HFFc6 (cell line): Measurements from ENCODE around the gene TRPC4AP. TPM values are rescaled to one million over a fixed set of nuclear protein-coding genes. Genes with fewer than 3 reads are reported as not detected.
"Not testable (repeated sequence)": the region's sequence is repeated elsewhere in the genome, so short reads cannot be mapped to it uniquely, and the experiment has no call there.

ENCODE experiments used
- DNase-seq: peaks from one replicate; pipeline ENCODE4 v3.0.0-alpha.2; 2018
- H3K27ac Mint-ChIP-seq: 2 replicates; pipeline ENCODE4 v1.8.0; 2020; ENCODE audit warnings: mild to moderate bottlenecking, mixed read lengths
- H3K27me3 Mint-ChIP-seq: 2 replicates; pipeline ENCODE4 v1.8.0; 2021; ENCODE audit warnings: mild to moderate bottlenecking, moderate library complexity, mixed read lengths; ENCODE audit not compliant: insufficient read depth
- H3K36me3 Mint-ChIP-seq: 2 replicates; pipeline ENCODE4 v1.8.0; 2021; ENCODE audit warnings: low read depth, mixed read lengths
- H3K4me1 Mint-ChIP-seq: 2 replicates; pipeline ENCODE4 v1.8.0; 2020; ENCODE audit warnings: low read depth, mixed read lengths
- H3K4me3 Mint-ChIP-seq: 2 replicates; pipeline ENCODE4 v1.8.0; 2020; ENCODE audit warnings: mild to moderate bottlenecking, moderate library complexity, mixed read lengths
- H3K9me3 Mint-ChIP-seq: 2 replicates; pipeline ENCODE4 v1.8.0; 2020; ENCODE audit warnings: mild to moderate bottlenecking, mixed read lengths
- total RNA-seq, 6 experiments: library from RNA; stranded (reverse); fragmentation: NEBNext Ultra II Directional; extraction: Animal tissue kit (Norgen Biotek cat#: 25700); gene quantifications; 2 replicates in 1 of 6; 3 replicates in 5 of 6; pipeline ENCODE4 v1.2.3, GENCODE V29; 2021
- TF ChIP-seq, protein P1 (sequence below): fragments of 200-600 bp; sonication (generic); IDR thresholded peaks from 2 replicates; pipeline ENCODE4 v1.5.0; 2021; ENCODE audit warnings: antibody characterized with exemption, mild to moderate bottlenecking

TRPC4AP gene
- total RNA-seq, 6 experiments from 2014 or later = 70.7 to 89.8 (median 81.6) TPM

DNA sequence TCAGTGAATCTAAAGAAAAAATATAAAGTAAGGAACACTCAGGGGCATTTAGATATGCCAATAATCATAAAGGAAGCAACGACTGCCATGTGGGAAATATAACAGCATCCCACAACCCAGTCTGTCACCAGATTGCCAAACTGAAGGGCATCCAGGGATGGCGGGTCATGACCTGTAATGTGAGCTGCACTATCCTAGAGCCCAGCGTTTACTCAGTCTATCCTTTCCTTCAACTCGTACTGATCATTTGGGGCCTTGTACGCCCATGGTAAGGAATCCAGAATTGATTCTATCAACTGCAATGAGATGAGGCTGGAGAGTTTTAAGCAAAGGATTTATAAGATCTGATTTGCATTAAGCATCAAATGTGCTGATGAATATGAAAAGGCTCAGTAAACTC, 5.3 kb downstream of the TRPC4AP start:
- no peaks in the 10 kb centered on the region for H3K9me3 Mint-ChIP-seq
- H3K27ac Mint-ChIP-seq = peak overlapping the region; percentile 7; the same call in 1 of the 2 replicates
- no peak overlapping the region for H3K4me3 Mint-ChIP-seq
- H3K4me1 Mint-ChIP-seq = peaks cover 37% of the 10 kb centered on the region
- no peak for DNase-seq
- TF ChIP-seq, protein P1, sequence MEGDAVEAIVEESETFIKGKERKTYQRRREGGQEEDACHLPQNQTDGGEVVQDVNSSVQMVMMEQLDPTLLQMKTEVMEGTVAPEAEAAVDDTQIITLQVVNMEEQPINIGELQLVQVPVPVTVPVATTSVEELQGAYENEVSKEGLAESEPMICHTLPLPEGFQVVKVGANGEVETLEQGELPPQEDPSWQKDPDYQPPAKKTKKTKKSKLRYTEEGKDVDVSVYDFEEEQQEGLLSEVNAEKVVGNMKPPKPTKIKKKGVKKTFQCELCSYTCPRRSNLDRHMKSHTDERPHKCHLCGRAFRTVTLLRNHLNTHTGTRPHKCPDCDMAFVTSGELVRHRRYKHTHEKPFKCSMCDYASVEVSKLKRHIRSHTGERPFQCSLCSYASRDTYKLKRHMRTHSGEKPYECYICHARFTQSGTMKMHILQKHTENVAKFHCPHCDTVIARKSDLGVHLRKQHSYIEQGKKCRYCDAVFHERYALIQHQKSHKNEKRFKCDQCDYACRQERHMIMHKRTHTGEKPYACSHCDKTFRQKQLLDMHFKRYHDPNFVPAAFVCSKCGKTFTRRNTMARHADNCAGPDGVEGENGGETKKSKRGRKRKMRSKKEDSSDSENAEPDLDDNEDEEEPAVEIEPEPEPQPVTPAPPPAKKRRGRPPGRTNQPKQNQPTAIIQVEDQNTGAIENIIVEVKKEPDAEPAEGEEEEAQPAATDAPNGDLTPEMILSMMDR = no peak
- no peaks in the 10 kb centered on the region for H3K27me3 Mint-ChIP-seq
- peaks cover 18% of the 10 kb centered on the region for H3K36me3 Mint-ChIP-seq

DNA sequence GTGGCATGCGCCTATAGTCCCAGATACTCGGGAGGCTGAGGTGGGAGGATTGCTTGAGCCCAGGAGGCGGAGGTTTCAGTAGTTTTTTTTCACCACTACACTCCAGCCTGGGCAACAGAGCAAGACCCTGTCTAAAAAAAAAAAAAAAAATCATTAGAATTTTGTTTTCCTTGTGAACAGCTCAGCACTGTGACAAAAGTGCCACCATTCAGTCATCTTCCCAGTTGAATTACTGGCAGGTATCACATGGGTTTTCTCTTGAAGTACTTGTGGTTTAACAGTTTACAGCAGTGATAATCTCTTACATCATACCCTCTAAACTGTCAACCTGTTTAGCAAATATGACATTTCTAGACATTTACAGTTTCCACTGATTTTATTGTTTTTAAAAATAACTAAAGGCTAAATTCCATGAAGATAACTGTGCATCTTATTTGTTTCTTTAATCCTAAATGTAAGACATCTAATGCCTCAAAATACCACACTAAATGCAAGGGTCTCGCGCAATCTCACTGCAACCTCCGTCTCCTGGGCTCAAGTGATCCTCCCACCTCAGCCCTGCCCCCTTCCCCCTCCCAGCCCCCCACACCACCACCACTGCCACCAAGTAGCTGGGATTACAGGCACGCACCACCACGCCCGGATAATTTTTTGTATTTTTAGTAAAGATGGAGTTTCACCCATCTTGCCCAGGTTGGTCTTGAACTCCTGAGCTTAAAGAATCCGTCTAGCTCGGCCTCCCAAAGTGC, 7.0 kb downstream of the TRPC4AP start:
- Mint-ChIP-seq H3K4me3 (no peak overlapping the region), H3K27ac (no peak overlapping the region), H3K36me3 (peaks cover 12% of the 10 kb centered on the region; the same call in 1 of the 2 replicates), H3K4me1 (peaks cover 25% of the 10 kb centered on the region), H3K27me3 (no peaks in the 10 kb centered on the region), H3K9me3 (no peaks in the 10 kb centered on the region)
- TF ChIP-seq, protein P1 = no peak
- no peak for DNase-seq

DNA sequence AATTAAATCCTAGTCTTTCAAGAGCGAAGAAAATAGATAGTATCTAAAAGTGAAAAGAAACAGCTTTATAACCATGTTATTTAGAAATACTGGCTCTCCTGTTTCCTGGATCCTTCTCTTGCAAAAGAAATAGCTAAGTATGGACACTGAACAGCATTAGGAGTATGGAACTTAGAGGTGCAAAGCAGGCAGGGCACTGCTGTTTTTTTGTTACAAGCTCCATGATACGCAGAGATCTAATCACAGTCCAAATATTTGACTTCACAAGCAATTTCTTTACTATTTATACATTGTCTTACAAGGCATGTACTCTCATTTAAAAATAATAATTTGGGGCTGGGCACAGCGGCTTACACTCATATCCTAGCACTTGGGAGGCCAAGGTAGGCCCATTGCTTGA, 7.6 kb downstream of the TRPC4AP start:
- DNase-seq = no peak
- TF ChIP-seq, protein P1 = no peak
- H3K27ac Mint-ChIP-seq = no peak overlapping the region
- no peaks in the 10 kb centered on the region for H3K27me3 Mint-ChIP-seq
- H3K4me3 Mint-ChIP-seq = no peak overlapping the region
- H3K36me3 Mint-ChIP-seq = peaks cover 12% of the 10 kb centered on the region; the same call in 1 of the 2 replicates
- H3K9me3 Mint-ChIP-seq = no peaks in the 10 kb centered on the region
- peaks cover 19% of the 10 kb centered on the region for H3K4me1 Mint-ChIP-seq

DNA sequence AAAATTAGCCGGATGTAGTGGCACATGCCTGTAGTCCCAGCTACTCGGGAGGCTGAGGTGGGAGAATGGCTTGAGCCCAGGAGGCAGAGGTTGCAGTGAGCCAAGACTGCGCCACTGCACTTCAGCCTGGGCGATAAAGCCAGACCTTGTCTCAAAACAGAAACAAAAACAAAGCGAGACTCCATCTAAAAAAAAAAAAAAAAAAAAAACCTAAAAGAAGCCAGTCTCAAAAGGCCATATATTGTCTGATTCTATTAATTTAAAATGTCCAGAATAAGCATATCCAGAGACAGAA, 12.3 kb downstream of the TRPC4AP start:
- not testable (repeated sequence) for H3K27ac Mint-ChIP-seq, H3K9me3 Mint-ChIP-seq, H3K27me3 Mint-ChIP-seq, H3K4me3 Mint-ChIP-seq, DNase-seq, H3K4me1 Mint-ChIP-seq
- H3K36me3 Mint-ChIP-seq = peaks cover 26% of the 10 kb centered on the region

DNA sequence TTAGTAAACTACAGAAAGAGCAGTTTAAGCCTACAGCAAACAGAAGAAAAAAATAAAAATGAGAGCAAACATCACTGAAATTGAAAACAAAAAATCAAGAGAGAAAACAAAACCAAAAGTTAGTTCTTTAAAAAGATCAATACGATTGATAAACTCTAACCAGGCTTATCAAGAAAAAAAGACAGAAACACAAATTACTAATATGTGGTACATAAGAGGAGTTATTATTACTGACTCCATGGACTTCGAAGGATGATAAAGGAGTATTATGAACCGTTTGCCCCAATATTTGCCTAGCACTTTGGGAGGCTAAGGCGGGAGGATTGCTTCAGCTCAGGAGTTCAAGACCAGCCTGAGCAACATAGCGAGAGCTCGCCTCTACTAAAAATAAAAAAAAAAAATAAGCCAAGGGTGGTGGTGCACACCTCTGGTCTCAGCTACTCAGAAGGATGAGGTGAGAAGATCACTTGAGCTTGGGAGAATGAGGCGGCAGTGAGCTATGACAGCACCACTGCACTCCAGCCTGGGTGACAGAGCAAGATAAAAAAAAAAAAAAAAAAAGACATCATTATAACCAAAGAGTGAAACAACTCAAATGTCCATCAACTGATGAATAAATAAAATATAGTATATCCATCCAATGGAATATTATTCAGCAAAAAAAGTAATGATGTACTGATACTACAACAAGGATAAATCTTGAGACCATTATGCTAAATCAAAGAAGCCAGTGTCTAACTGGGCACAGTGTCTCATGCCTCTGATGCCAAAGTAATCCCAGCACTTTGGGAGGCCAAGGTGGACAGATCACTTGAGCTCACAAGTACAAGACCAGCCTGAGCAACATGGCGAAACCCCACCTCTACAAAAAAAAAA, 12.9 kb downstream of the TRPC4AP start:
- peaks cover 32% of the 10 kb centered on the region for H3K36me3 Mint-ChIP-seq
- TF ChIP-seq, protein P1 = no peak
- H3K9me3 Mint-ChIP-seq = peaks cover 4% of the 10 kb centered on the region
- no peak overlapping the region for H3K4me3 Mint-ChIP-seq
- H3K4me1 Mint-ChIP-seq = no peaks in the 10 kb centered on the region; the same call in none of the 2 replicates
- no peak for DNase-seq
- no peak overlapping the region for H3K27ac Mint-ChIP-seq
- H3K27me3 Mint-ChIP-seq = no peaks in the 10 kb centered on the region

DNA sequence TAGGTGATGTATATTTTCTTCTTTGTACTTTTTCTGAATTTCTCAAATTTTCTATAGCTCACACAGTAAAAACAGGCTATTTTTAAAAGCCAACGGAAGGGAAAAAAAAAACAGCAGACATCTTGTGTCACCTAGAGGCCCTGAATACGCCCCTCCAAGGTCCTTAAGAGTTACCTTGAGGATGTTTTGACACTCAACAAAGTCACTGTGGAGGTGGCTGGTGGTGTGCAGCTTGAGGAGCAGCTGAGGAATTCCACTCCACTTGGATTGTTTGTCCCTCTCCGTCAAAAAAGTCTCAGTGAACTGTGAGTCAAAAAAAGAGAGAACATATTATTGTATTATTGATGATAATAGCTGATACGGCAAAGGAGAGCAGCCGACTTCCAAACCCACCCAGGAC, 14.7 kb downstream of the TRPC4AP start:
- H3K4me1 Mint-ChIP-seq = no peaks in the 10 kb centered on the region; the same call in none of the 2 replicates
- no peaks in the 10 kb centered on the region for H3K27me3 Mint-ChIP-seq
- peaks cover 46% of the 10 kb centered on the region for H3K36me3 Mint-ChIP-seq
- no peak overlapping the region for H3K4me3 Mint-ChIP-seq
- TF ChIP-seq, protein P1 = no peak
- DNase-seq = no peak
- H3K9me3 Mint-ChIP-seq = peaks cover 16% of the 10 kb centered on the region
- H3K27ac Mint-ChIP-seq = no peak overlapping the region
